HepG2 (cell line): Measurements from ENCODE around the gene VWA3A. TPM values are rescaled to one million over a fixed set of nuclear protein-coding genes. Genes with fewer than 3 reads are reported as not detected.
A peak's percentile ranks its signal among the peaks of the same experiment; 100 is the strongest.

Experiments
- AGO1 ChIP-seq: fragments of 200-400 bp; formaldehyde crosslinking; IDR thresholded peaks from 2 replicates; pipeline ENCODE4 v1.6.1; 2017; ENCODE audit warnings: mild to moderate bottlenecking, low read depth, low read length, moderate library complexity; ENCODE audit not compliant: poor library complexity, severe bottlenecking
- FOSL2 ChIP-seq: sonication (generic); formaldehyde crosslinking; IDR thresholded peaks from 2 replicates; pipeline ENCODE4 v1.4.0; 2020; ENCODE audit warnings: missing genetic modification reagents
- HHEX ChIP-seq: IDR thresholded peaks from 2 replicates; pipeline ENCODE4 v1.6.1; 2016; ENCODE audit warnings: control low read depth
- HNF4A ChIP-seq: sonication (generic); formaldehyde crosslinking; IDR thresholded peaks from 2 replicates; pipeline ENCODE4 v1.4.0; 2020; ENCODE audit warnings: missing genetic modification reagents
- HNF4G ChIP-seq, 2 experiments: sonication (generic) in 1 of 2; formaldehyde crosslinking in 1 of 2; IDR thresholded peaks; 2 replicates each; pipeline versions ENCODE4 v1.4.0 to v1.6.1; 2011 to 2020; ENCODE audit warnings: borderline replicate concordance in 2 of 2, low read depth in 2 of 2, mild to moderate bottlenecking in 2 of 2, low read length in 1 of 2, missing genetic modification reagents in 1 of 2, moderate library complexity in 1 of 2
- RARA ChIP-seq: IDR thresholded peaks from 2 replicates; pipeline ENCODE4 v1.6.1; 2016; ENCODE audit warnings: missing genetic modification reagents, missing compliant biosample characterization
- REL ChIP-seq: sonication (generic); formaldehyde crosslinking; conservative IDR thresholded peaks from 2 replicates; pipeline ENCODE4 v1.8.0; 2022; ENCODE audit warnings: mild to moderate bottlenecking, missing genetic modification reagents, moderate library complexity
- SIX4 ChIP-seq: sonication (generic); formaldehyde crosslinking; IDR thresholded peaks from 2 replicates; pipeline ENCODE4 v1.4.0; 2020; ENCODE audit warnings: missing genetic modification reagents
- SP140L ChIP-seq: sonication (generic); formaldehyde crosslinking; IDR thresholded peaks from 2 replicates; pipeline ENCODE4 v1.4.0; 2020; ENCODE audit warnings: missing genetic modification reagents, borderline replicate concordance
- YEATS4 ChIP-seq: sonication (generic); formaldehyde crosslinking; IDR thresholded peaks from 2 replicates; pipeline ENCODE4 v1.4.0; 2020; ENCODE audit warnings: missing genetic modification reagents, borderline replicate concordance
- ZFX ChIP-seq: sonication (generic); formaldehyde crosslinking; IDR thresholded peaks from 2 replicates; pipeline ENCODE4 v1.4.0; 2020; ENCODE audit warnings: mild to moderate bottlenecking, low read depth, missing genetic modification reagents, moderate library complexity
- ZNF296 ChIP-seq: sonication (generic); formaldehyde crosslinking; conservative IDR thresholded peaks from 2 replicates; pipeline ENCODE4 v1.5.0; 2020; ENCODE audit warnings: mild to moderate bottlenecking, missing genetic modification reagents
- ZNF3 ChIP-seq: IDR thresholded peaks from 2 replicates; pipeline ENCODE4 v1.7.0; 2017; ENCODE audit warnings: inconsistent platforms
- ZNF780A ChIP-seq: sonication (generic); formaldehyde crosslinking; IDR thresholded peaks from 2 replicates; pipeline ENCODE4 v1.8.0; 2022; ENCODE audit warnings: mild to moderate bottlenecking, missing genetic modification reagents, moderate library complexity
- ZNF792 ChIP-seq: IDR thresholded peaks from 2 replicates; pipeline ENCODE4 v1.6.1; 2016
- ZZZ3 ChIP-seq: sonication (generic); formaldehyde crosslinking; IDR thresholded peaks from 2 replicates; pipeline ENCODE4 v1.4.0; 2020; ENCODE audit warnings: missing genetic modification reagents, mild to moderate bottlenecking, borderline replicate concordance
- polyA plus RNA-seq, 8 experiments: library from polyadenylated mRNA; depleted of rRNA in 3 of 8; stranded (reverse) in 7 of 8; unstranded in 1 of 8; fragments of >200 nt; fragmentation: Illumina TruSeq in 4 of 8; extraction: Trizol in 4 of 8; gene quantifications; 2 replicates each; pipeline versions ENCODE4 v1.2.1 to v1.2.3, GENCODE V29; 2011 to 2016; ENCODE audit warnings: low read depth in 4 of 8, missing spikeins in 1 of 8, mixed read lengths in 1 of 8; ENCODE audit not compliant: insufficient read depth in 1 of 8
- total RNA-seq, 5 experiments: library from RNA; depleted of rRNA; stranded (reverse); fragments of >200 nt; fragmentation: Illumina TruSeq; extraction: Trizol; gene quantifications; 2 replicates each; pipeline ENCODE4 v1.2.3, GENCODE V29; 2016; ENCODE audit warnings: low read depth in 1 of 5
- TF ChIP-seq, protein P1 (sequence below): fragments of 450-650 bp; IDR thresholded peaks from 2 replicates; pipeline ENCODE4 v1.6.1; 2016
- TF ChIP-seq, protein P2 (sequence below): sonication (generic); formaldehyde crosslinking; IDR thresholded peaks from 2 replicates; pipeline ENCODE4 v1.5.0; 2020; ENCODE audit warnings: mild to moderate bottlenecking, missing genetic modification reagents
- TF ChIP-seq, protein P3 (sequence below): sonication (generic); formaldehyde crosslinking; IDR thresholded peaks from 2 replicates; pipeline ENCODE4 v1.4.0; 2020; ENCODE audit warnings: missing genetic modification reagents, mild to moderate bottlenecking, borderline replicate concordance
- TF ChIP-seq, protein P4 (sequence below): sonication (generic); formaldehyde crosslinking; conservative IDR thresholded peaks from 2 replicates; pipeline ENCODE4 v1.4.0; 2020; ENCODE audit warnings: missing genetic modification reagents
- TF ChIP-seq, protein P5 (sequence below): sonication (generic); formaldehyde crosslinking; IDR thresholded peaks from 2 replicates; pipeline ENCODE4 v1.4.0; 2020; ENCODE audit warnings: mild to moderate bottlenecking, missing genetic modification reagents

Gene VWA3A
- total and polyA plus RNA-seq, 2 of the 13 experiments (the other 11 are each of a cell fraction or from before 2014, with no cell fraction given) = 0.03 to 0.07 TPM

DNA sequence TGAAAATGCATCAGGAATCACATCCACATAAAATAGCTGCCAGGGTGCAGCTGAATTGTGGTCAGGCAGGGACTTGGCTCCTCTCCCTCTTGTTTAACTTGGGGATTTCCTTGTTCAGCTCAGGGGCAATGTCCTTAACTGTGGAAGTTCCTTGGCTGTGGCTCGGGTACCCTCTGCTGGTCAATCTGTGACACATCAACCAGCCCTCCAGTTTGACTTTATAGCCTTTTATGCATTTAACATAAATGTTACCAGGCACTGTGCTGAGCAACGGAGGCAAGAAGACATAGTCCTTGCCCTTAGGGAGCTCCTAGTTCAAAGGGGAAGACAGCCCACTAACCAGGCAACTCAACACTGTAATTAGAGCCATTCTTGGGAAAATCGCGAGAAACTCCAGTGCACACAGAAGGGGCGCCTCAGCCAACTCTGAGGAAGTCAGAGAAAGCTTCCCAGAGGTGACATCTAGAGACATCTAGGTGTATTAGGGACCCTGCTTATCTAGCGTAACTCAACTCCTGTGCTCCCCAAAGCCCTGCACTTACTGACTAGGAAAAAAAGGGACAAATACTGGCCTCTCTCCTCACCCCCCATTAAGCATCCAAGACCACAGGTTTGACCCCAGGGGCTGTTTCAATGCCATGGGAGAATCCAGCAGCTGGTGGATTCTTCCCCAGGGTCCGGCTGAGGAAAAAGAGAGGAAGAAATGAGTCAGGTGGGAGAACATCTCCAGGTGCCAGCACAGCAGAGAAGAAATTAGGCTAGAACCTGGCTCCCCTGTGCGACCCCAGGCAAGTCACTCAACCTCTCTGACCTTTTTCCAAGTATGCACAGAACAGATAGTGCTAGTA, 96.5 kb downstream of the VWA3A start (continued):
- TF ChIP-seq ZNF296 (CRISPR knock-in tag) (no peak), ZNF780A (no peak), REL (no peak), ZZZ3 (CRISPR knock-in tag) (no peak), SIX4 (CRISPR knock-in tag) (no peak; the same call in 1 of the 2 replicates), YEATS4 (peak; percentile 65; the same call in 1 of the 2 replicates), AGO1 (no peak), ZFX (CRISPR knock-in tag) (no peak), HNF4A (CRISPR knock-in tag) (peak; percentile 61; the same call in 1 of the 2 replicates), ZNF792 (CRISPR knock-in tag) (0 out of 2 replicates have a peak, but pooled peaks have one; percentile 15), RARA (CRISPR knock-in tag) (no peak), HHEX (CRISPR knock-in tag) (no peak), SP140L (CRISPR knock-in tag) (no peak), FOSL2 (CRISPR knock-in tag) (peak; percentile 45), ZNF3 (CRISPR knock-in tag) (no peak), HNF4G (IDR thresholded peaks at IDR 0.05; ENCODE audit: borderline replicate concordance, low read depth, low read length) (peak; percentile 47), HNF4G (CRISPR knock-in tag; IDR thresholded peaks at IDR 0.05; ENCODE audit: borderline replicate concordance, low read depth) (no peak)
- TF ChIP-seq, protein P1, sequence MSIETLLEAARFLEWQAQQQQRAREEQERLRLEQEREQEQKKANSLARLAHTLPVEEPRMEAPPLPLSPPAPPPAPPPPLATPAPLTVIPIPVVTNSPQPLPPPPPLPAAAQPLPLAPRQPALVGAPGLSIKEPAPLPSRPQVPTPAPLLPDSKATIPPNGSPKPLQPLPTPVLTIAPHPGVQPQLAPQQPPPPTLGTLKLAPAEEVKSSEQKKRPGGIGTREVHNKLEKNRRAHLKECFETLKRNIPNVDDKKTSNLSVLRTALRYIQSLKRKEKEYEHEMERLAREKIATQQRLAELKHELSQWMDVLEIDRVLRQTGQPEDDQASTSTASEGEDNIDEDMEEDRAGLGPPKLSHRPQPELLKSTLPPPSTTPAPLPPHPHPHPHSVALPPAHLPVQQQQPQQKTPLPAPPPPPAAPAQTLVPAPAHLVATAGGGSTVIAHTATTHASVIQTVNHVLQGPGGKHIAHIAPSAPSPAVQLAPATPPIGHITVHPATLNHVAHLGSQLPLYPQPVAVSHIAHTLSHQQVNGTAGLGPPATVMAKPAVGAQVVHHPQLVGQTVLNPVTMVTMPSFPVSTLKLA = no peak
- TF ChIP-seq, protein P2, sequence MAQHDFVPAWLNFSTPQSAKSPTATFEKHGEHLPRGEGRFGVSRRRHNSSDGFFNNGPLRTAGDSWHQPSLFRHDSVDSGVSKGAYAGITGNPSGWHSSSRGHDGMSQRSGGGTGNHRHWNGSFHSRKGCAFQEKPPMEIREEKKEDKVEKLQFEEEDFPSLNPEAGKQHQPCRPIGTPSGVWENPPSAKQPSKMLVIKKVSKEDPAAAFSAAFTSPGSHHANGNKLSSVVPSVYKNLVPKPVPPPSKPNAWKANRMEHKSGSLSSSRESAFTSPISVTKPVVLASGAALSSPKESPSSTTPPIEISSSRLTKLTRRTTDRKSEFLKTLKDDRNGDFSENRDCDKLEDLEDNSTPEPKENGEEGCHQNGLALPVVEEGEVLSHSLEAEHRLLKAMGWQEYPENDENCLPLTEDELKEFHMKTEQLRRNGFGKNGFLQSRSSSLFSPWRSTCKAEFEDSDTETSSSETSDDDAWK (CRISPR knock-in tag) = no peak
- TF ChIP-seq, protein P3, sequence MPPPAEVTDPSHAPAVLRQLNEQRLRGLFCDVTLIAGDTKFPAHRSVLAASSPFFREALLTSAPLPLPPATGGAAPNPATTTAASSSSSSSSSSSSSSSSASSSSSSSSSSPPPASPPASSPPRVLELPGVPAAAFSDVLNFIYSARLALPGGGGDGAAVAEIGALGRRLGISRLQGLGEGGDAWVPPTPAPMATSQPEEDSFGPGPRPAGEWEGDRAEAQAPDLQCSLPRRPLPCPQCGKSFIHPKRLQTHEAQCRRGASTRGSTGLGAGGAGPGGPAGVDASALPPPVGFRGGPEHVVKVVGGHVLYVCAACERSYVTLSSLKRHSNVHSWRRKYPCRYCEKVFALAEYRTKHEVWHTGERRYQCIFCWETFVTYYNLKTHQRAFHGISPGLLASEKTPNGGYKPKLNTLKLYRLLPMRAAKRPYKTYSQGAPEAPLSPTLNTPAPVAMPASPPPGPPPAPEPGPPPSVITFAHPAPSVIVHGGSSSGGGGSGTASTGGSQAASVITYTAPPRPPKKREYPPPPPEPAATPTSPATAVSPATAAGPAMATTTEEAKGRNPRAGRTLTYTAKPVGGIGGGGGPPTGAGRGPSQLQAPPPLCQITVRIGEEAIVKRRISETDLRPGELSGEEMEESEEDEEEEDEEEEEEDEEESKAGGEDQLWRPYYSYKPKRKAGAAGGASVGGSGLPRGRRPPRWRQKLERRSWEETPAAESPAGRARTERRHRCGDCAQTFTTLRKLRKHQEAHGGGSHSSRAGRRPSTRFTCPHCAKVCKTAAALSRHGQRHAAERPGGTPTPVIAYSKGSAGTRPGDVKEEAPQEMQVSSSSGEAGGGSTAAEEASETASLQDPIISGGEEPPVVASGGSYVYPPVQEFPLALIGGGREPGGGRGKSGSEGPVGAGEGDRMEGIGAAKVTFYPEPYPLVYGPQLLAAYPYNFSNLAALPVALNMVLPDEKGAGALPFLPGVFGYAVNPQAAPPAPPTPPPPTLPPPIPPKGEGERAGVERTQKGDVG = no peak
- TF ChIP-seq, protein P4, sequence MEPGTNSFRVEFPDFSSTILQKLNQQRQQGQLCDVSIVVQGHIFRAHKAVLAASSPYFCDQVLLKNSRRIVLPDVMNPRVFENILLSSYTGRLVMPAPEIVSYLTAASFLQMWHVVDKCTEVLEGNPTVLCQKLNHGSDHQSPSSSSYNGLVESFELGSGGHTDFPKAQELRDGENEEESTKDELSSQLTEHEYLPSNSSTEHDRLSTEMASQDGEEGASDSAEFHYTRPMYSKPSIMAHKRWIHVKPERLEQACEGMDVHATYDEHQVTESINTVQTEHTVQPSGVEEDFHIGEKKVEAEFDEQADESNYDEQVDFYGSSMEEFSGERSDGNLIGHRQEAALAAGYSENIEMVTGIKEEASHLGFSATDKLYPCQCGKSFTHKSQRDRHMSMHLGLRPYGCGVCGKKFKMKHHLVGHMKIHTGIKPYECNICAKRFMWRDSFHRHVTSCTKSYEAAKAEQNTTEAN (CRISPR knock-in tag) = peak; percentile 47; the same call in 1 of the 2 replicates
- TF ChIP-seq, protein P5, sequence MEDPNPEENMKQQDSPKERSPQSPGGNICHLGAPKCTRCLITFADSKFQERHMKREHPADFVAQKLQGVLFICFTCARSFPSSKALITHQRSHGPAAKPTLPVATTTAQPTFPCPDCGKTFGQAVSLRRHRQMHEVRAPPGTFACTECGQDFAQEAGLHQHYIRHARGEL (CRISPR knock-in tag) = no peak
